Lower leg skin (tissue), 4 donors: ENCODE results near the gene IFT43. TPM values are rescaled to one million over a fixed set of nuclear protein-coding genes. Genes with fewer than 3 reads are reported as not detected.

ENCODE experiments used
- DNase-seq, 2 donors: peaks; one replicate each; pipeline ENCODE4 v3.0.0-alpha.2; 2019; ENCODE audit warnings: low spot score in 2 of 2
- H3K4me3 ChIP-seq: fragments of 200-600 bp; sonication (generic); 2 replicates; pipeline ENCODE4 v1.5.1; 2017; ENCODE audit warnings: mild to moderate bottlenecking, low read depth; ENCODE audit not compliant: poor library complexity, severe bottlenecking
- CTCF ChIP-seq, 3 donors: fragments of 450-650 bp; IDR thresholded peaks; one replicate each; pipeline ENCODE4 v1.5.1; 2016; ENCODE audit warnings: antibody characterized with exemption in 3 of 3, mild to moderate bottlenecking in 3 of 3, moderate library complexity in 2 of 3
- POLR2A ChIP-seq, 2 donors: fragments of 450-650 bp; IDR thresholded peaks; one replicate each; pipeline ENCODE4 v1.6.1; 2016 to 2017; ENCODE audit warnings: antibody characterized with exemption in 2 of 2, mild to moderate bottlenecking in 1 of 2, moderate library complexity in 1 of 2
- WGBS, 2 donors: methylation state at CpG; one replicate each; pipeline ENCODE4 v1.1.5; 2018; 5-methylcytosine and 5-hydroxymethylcytosine counted together
- intact Hi-C: fragments of 100-400 bp; cut with DNase I; formaldehyde crosslinking; loops from one replicate; pipeline ENCODE4 v1.15.0; 2023; ENCODE audit warnings: low total_unique reads
- total RNA-seq, 4 donors: library from RNA; depleted of rRNA; stranded (reverse); fragments of >200 nt; gene quantifications; one replicate each; pipeline ENCODE4 v1.1.0, GENCODE V29; 2016

IFT43 gene
- total RNA-seq, 4 donors from 2014 or later, result 18.1 to 30.9 (median 19.7) TPM

- no peak for TF ChIP-seq CTCF (IDR thresholded peaks at IDR 0.05)
- TF ChIP-seq POLR2A (IDR thresholded peaks at IDR 0.05), result no peak
- 67 to 73% methylated on average over 8 of the region's 8 CpGs for WGBS, 2 donors
- intact Hi-C loops, result no loop called here
- no peak for DNase-seq
- H3K4me3 ChIP-seq, result no peak overlapping the region
These were observed 8.6 kb upstream of the IFT43 start for GRCh38 chr14:75976826-75977581.

- H3K4me3 ChIP-seq, result no peak overlapping the region
- no peak for DNase-seq
- WGBS, 2 donors, result 50 to 57% methylated on average over 3 of the region's 3 CpGs
- intact Hi-C loops, result no loop called here
- TF ChIP-seq POLR2A (IDR thresholded peaks at IDR 0.05), result no peak
- no peak for TF ChIP-seq CTCF (IDR thresholded peaks at IDR 0.05)
These were observed 8.0 kb upstream of the IFT43 start for GRCh38 chr14:75977582-75977943.

- no peak overlapping the region for H3K4me3 ChIP-seq
- intact Hi-C loops, result no loop called here
- 59 to 61% methylated on average over 10 of the region's 10 CpGs for WGBS, 2 donors
- no peak for TF ChIP-seq POLR2A (IDR thresholded peaks at IDR 0.05)
- no peak for TF ChIP-seq CTCF (IDR thresholded peaks at IDR 0.05)
- DNase-seq, result peak in 1 of 2 donors; percentile 84
These were observed 7.3 kb upstream of the IFT43 start for GRCh38 chr14:75978249-75978731.

GRCh38 chr14:75979071-75979571 lies 6.4 kb upstream of the IFT43 start:
- peak in 1 of 2 donors; percentile 85 for DNase-seq
- intact Hi-C loops, result no loop called here
- 37 to 44% methylated on average over 14 of the region's 14 CpGs for WGBS, 2 donors
- TF ChIP-seq POLR2A (IDR thresholded peaks at IDR 0.05) (no peak), CTCF (IDR thresholded peaks at IDR 0.05) (no peak)
- no peak overlapping the region for H3K4me3 ChIP-seq

GRCh38 chr14:75979648-75980565 lies 5.7 kb upstream of the IFT43 start:
- intact Hi-C loops, result loop anchor here (5.0 kb wide), 1 partner anchor 273 kb away; no protein-coding TSS in a partner anchor
- DNase-seq, result peak; percentile 16 to 90
- WGBS, 2 donors, result 55 to 66% methylated on average over 27 of the region's 27 CpGs

More at GRCh38 chr14:75979648-75980565, 5.7 kb upstream of the IFT43 start:
- no peak for TF ChIP-seq CTCF (IDR thresholded peaks at IDR 0.05)
- TF ChIP-seq POLR2A (IDR thresholded peaks at IDR 0.05), result no peak
- H3K4me3 ChIP-seq, result no peak overlapping the region
